Measurements from ENCODE around the gene ARHGEF37.
"Not testable (repeated sequence)": the region's sequence is repeated elsewhere in the genome, so short reads cannot be mapped to it uniquely, and the experiment has no call there.

ARHGEF37 gene

GRCh38 chr5:149581192-149581861 lies at the start of gene ARHGEF37:
Gene ARHGEF37, plus strand, starts transcription at chr5:149581498. Its CDS starts 16,272 bp downstream, at chr5:149597770.
- DNase-seq: peak; percentile 10 to 28

- DNase-seq: no peak
These were observed 48.9 kb upstream of the ARHGEF37 start for GRCh38 chr5:149532413-149532812.

- DNase-seq: not testable (repeated sequence)
These were observed 45.5 kb upstream of the ARHGEF37 start for GRCh38 chr5:149535787-149536186.

- no peak for DNase-seq
These were observed 43.8 kb upstream of the ARHGEF37 start for GRCh38 chr5:149537374-149537975.

- no peak for DNase-seq
These were observed 41.2 kb upstream of the ARHGEF37 start for GRCh38 chr5:149540089-149540488.

- DNase-seq: no peak
These were observed 39.4 kb upstream of the ARHGEF37 start for GRCh38 chr5:149541893-149542292.

GRCh38 chr5:149543361-149544027 lies 37.8 kb upstream of the ARHGEF37 start:
- DNase-seq: no peak

- DNase-seq: no peak
These were observed 37.3 kb upstream of the ARHGEF37 start for GRCh38 chr5:149544028-149544420.

- DNase-seq: no peak
These were observed 36.0 kb upstream of the ARHGEF37 start for GRCh38 chr5:149545327-149545726.

GRCh38 chr5:149546974-149547373 lies 34.3 kb upstream of the ARHGEF37 start:
- DNase-seq: no peak

- peak; percentile 55 to 60 for DNase-seq
These were observed 31.6 kb upstream of the ARHGEF37 start for GRCh38 chr5:149549461-149550267.

- peak; percentile 20 to 34 for DNase-seq
These were observed 31.1 kb upstream of the ARHGEF37 start for GRCh38 chr5:149550268-149550583.

- no peak for DNase-seq
These were observed 30.6 kb upstream of the ARHGEF37 start for GRCh38 chr5:149550594-149551226.

- peak; percentile 98 to 99 for DNase-seq
These were observed 29.9 kb upstream of the ARHGEF37 start, which contains the start of gene CSNK1A1 for GRCh38 chr5:149551227-149552037. Gene CSNK1A1, minus strand, starts transcription at chr5:149551439. Its CDS starts 475 bp downstream, at chr5:149550964.

GRCh38 chr5:149552038-149552494 lies 29.2 kb upstream of the ARHGEF37 start:
- DNase-seq: no peak

GRCh38 chr5:149552553-149553160 lies 28.6 kb upstream of the ARHGEF37 start:
- no peak for DNase-seq

- no peak for DNase-seq
These were observed 21.6 kb upstream of the ARHGEF37 start for GRCh38 chr5:149559706-149560105.

- no peak for DNase-seq
These were observed 19.4 kb upstream of the ARHGEF37 start for GRCh38 chr5:149561848-149562247.

GRCh38 chr5:149563466-149563865 lies 17.8 kb upstream of the ARHGEF37 start:
- DNase-seq: no peak

GRCh38 chr5:149564542-149565140 lies 16.7 kb upstream of the ARHGEF37 start:
- peak; percentile 18 to 76 for DNase-seq

- DNase-seq: no peak
These were observed 14.1 kb upstream of the ARHGEF37 start for GRCh38 chr5:149567226-149567625.
